GM18499 (cell line): ENCODE results near the gene PRM3.

Source experiments
- ATAC-seq: cut with Tn5 transposase; IDR thresholded peaks from one replicate; pipeline ENCODE4 v1.9.1; 2021; ENCODE audit warnings: moderate number of reproducible peaks; ENCODE audit not compliant: insufficient read depth, unreplicated experiment

Gene PRM3

GRCh38 chr16:11289202-11289601, 15.8 kb upstream of the PRM3 start:
- no peak for ATAC-seq

GRCh38 chr16:11285842-11286241, 12.4 kb upstream of the PRM3 start:
- no peak for ATAC-seq

GRCh38 chr16:11283820-11284248, 10.4 kb upstream of the PRM3 start:
- no peak for ATAC-seq

DNA sequence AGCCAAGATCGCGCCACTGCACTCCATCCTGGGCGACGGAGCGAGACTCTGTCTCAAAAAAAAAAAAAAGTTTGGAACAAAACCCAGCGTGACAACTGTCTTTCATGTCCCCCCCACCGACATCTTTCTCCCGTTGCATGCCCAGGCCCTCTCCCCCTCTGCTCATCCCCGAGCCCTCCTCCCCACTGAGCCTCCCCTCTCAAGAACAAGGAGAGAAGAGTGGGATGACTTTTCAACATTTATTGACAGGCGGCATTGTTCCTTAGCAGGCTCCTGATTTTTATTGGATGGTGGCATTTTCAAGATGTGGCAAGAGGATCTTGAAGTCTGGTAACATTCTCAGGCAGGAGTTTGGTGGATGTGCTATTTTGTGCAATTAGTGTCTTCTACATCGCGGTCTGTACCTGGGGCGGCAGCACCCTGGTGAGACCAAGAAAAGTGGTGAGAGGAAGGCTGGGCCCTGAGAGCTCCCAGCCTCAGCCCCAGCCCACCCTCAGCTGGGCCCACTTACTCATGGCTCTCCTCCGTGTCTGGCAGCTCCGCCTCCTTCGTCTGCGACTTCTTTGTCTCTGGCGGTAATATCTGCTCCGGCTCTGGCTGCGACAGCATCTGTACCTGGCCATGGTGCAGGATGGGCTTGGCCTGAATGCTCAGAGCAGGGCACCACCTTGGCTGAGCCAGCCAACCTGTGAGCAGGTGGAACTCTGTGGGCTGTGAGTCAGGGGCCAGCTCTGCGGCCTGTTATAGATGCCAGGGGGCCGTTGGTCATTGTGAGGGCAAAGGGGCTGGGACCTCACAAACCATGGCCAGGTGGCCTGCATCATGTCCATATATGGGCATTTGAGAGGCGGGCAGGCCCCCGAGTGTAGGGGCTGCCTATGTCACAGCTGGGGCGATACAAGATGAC, 7.4 kb upstream of the PRM3 start, which contains the start of gene PRM1:
PRM1 (minus strand) TSS at position 715 of the 907 bp plus-strand sequence; CDS start at position 623, 92 bp downstream.
- ATAC-seq = no peak

- ATAC-seq = no peak
Measured at GRCh38 chr16:11278681-11279628, 5.5 kb upstream of the PRM3 start.

DNA sequence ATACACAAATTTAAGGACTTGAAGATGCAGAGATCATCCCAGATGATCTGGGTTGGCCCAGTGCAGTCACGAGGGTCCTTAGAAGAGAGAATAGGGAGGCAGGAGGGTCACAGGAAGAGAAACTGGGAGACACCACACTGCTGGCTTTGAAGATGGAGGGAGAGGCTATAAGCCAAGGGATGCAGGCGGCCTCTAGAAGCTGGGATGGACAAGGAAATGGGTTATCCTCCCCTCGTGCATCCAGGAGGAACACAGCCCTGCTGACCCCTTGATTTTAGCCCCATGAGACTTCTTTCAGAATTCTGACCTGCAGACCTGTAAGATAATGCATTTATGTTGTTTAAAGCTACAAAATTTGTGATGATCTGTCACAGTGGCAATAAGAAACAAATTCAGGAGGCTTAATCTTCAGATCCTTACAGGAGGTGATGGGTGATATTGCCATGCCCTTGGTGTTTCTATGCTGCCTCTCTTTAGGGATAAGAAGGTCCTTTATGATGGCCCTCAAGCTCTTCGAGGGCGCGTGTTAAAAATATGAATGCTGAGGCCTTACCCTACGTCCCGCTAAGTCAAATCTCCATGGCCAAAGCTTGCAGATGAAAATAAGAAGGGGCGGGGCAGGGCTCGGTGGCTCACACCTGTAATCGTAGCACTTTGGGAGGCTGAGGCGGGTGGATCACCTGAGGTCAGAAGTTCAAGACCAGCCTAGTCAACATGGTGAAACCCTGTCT, 4.3 kb upstream of the PRM3 start:
- no peak for ATAC-seq

DNA sequence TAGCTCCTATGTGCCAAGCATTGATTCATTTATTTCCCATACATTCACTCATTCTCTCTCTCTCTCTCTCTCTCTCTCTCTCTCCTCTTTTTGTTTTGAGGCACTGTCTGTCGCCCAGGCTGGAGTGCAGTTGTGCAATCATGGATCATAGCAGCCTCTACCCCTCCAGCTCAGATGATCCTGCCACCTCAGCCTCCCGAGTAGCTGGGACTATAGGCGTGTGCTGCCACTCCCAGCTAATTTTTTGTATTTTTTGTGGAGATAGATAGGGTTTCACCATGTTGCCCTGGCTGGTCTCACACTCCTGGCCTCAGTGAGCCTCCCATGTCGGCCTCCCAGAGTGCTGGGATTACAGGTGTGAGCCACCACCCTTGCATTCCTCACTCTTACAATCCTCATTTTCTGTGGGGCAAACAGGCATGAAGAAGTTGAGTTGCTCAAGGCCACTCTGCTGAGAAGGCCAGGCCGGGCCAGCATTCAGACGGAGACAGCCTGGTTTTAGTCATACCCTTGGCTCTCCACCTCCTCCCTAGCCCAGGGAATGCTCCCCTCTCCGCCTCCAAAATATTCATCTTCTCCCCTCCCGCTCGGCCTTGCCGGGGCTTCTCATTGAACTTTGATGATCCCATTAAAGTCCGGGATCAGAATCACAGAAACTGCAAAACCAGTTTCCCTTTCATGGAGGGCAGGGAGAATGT, 3.6 kb upstream of the PRM3 start:
- no peak for ATAC-seq

- ATAC-seq = no peak
Measured at GRCh38 chr16:11276143-11276895, 2.9 kb upstream of the PRM3 start, which contains the start of gene PRM2. PRM2 (minus strand) TSS chr16:11276480; CDS start chr16:11276370, 110 bp downstream.

- no peak for ATAC-seq
Measured at GRCh38 chr16:11274964-11275363, 1.5 kb upstream of the PRM3 start.

GRCh38 chr16:11273721-11274324, 394 bp upstream of the PRM3 start:
- ATAC-seq = no peak

DNA sequence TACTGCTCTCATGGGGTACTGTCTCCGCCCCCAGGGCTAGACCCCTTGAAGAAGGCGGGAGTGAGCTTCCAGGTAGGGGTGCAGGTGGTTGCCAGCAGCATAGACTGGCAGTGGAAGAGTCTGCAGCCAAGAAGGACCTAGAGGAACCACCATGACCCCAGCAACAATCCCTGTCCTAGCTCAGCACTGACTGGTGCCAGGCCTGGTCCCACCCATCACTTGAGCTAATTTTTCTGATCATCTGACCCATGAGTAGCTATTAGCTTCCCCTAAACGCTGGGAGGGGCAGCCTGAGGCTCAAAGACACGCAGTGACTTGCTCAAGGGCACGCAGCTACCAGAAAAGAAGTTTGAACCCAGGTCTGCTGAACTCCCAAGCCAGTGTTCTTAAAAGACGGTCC, 945 bp downstream of the PRM3 start:
- ATAC-seq = no peak

DNA sequence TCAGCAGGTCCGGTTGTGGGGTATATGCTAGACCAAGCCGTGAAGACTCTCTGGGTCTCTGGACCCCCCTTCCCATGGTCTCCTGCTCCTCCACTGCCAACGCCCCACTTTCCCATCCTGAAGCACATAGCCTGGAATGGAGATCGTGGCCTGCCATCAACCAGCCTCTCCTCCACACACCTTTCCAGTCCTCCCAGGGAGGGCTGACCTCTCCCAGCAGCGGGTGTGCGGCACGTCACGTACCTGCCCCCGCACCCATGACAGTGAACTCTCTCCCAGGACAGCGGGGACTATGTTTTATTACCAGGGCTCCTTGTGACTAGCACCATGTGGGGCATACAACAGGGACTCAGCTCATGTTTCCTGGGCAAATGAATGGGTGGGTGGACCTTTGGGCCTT, 1.8 kb downstream of the PRM3 start:
- no peak for ATAC-seq

DNA sequence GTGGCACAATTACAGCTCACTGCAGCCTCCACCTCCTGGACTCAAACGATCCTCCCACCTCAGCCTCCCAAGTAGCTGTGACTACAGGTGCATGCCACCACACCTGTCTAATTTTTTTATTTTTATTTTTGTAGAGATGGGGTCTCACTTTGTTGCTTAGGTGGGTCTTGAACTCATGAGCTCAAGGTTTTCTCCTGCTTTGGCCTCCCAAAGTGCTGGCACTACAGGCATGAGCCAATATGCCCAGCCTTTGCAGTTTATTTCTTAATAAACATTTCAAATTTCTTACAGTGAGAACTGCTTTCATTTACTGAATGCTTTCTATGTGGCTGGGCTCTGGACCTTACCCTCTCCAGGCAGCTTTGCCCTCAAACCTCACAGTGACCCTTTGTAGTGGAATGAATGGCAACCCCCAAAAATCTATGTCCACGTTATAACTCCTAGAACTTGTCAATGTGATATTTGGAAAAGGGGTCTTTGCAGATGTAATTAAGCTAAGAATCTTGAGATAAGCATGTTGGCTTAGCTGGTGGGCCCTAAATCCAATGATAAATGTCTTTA, 2.7 kb downstream of the PRM3 start:
- ATAC-seq = no peak

DNA sequence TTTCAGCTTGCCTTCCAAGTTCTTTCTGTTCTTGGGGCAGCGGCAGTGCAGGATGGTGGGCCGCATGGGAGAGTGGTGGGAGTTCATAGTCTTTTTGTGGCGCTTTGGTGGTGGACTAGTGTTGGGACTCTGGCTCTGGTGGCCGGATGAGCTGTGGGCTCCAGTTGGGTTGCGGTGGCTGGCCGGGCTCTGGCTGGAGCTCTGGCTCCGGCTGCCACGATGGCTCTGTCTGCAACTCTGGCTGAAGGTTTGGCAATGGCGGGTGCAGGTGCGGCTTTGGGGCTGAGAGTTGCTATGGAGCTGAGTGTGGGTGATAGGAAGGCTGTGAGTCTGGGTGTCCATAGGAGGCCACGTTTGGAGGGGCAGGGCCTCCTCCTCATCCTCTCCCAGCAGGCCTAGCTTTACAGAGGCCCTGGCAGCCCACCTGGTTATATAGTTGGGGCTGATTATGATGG, 4.5 kb downstream of the PRM3 start, which contains the start of gene TNP2:
TNP2 (minus strand) TSS at position 405 of the 455 bp plus-strand sequence; CDS start at position 342, 63 bp downstream.
- ATAC-seq = no peak

- no peak for ATAC-seq
Measured at GRCh38 chr16:11265124-11265523, 8.3 kb downstream of the PRM3 start.

DNA sequence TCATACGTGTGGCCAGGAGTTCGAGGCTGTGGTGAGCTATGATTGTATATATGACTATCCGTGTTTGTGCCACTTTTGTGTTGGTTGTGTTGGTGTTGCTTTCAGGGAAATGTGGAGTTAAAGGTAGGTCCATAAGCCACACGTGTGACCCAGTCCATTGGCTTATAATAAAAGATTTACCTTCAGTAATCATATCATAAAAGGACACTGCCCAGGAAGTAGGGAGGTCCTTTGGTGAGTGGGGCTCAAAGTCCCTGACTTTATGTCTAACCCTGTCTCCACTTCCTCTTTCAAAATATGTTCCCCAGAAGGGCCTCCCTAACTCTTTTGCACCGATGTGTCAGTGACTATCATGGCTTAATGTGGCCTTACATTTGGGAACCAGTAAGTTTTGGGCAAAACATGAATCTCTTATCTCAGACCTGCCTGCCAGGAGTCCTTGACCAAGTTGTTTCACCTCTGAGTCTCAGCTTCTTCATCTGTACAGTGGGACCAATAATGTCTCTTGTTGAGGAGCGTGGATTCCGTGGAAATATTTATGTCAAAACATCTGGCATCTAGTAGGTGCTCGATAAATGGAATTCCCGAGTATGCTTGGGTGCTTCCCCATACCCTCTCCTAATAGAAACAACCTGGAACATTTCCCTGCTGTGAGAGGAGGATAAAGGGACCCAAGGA, 9.1 kb downstream of the PRM3 start:
- no peak for ATAC-seq

DNA sequence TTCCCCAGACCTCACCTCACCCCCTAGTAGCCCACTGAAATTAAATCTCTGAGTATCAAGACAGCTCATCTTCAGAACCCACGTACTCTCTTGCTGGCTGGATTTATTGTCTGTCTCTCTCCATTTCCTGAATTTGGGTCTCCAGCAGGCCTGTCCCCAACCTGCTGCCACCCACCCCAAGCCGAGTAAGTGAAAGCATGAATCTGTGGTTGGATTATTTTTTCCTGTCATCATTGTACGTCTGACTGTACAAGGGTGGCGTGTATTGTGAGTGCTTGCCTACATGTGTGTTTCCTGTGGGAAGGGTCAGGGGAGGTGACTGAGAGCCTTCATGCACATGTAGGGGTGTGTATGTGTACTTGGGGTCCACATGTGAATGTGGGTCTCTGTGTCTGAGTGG, 9.7 kb downstream of the PRM3 start:
- no peak for ATAC-seq
